HEK293 (cell line): ENCODE measurements around the gene ANOS1.

ENCODE experiments used
- CTCF ChIA-PET: fragments of 350-600 bp; formaldehyde crosslinking; extraction: SDS; loops from one replicate; lab custom pipeline; 2021; ENCODE audit warnings: antibody characterized with exemption; lab: Yijun Ruan, JAX
- POLR2A ChIA-PET: fragments of 300-600 bp; formaldehyde crosslinking; extraction: SDS; loops from one replicate; lab custom pipeline; 2020; ENCODE audit warnings: antibody characterized with exemption, inconsistent platforms; lab: Yijun Ruan, JAX
- H3K27ac ChIP-seq: fragments of 200-500 bp; sonication (Bioruptor generic); 2 replicates; pipeline ENCODE4 v1.5.1; 2014; ENCODE audit warnings: low read depth, low read length, control low read depth, inconsistent platforms; ENCODE audit errors: extremely low read depth
- H3K36me3 ChIP-seq, 2 experiments: fragments of 200-500 bp in 1 of 2; sonication (Bioruptor generic) in 1 of 2; 1 replicate in 1 of 2; 2 replicates in 1 of 2; pipeline ENCODE4 v1.5.1; 2014 to 2017; ENCODE audit warnings: inconsistent platforms in 2 of 2, low read length in 2 of 2; ENCODE audit not compliant: control insufficient read depth in 2 of 2, insufficient read depth in 1 of 2
- H3K4me1 ChIP-seq: fragments of 200-500 bp; sonication (Bioruptor generic); 2 replicates; pipeline ENCODE4 v1.5.1; 2014; ENCODE audit warnings: mild to moderate bottlenecking, low read length, inconsistent platforms; ENCODE audit not compliant: control insufficient read depth, insufficient read depth
- H3K4me3 ChIP-seq: 2 replicates; pipeline ENCODE4 v1.5.1; 2011; ENCODE audit warnings: low read depth, mild to moderate bottlenecking, control low read depth, low read length, moderate library complexity
- H3K9me3 ChIP-seq: fragments of 200-500 bp; sonication (Bioruptor generic); 2 replicates; pipeline ENCODE4 v1.5.1; 2014; ENCODE audit warnings: low read depth, low read length, inconsistent platforms; ENCODE audit not compliant: control insufficient read depth, insufficient read depth
- KLF10 ChIP-seq: fragments of 450-650 bp; IDR thresholded peaks from 2 replicates; pipeline ENCODE4 v1.5.1; 2018; ENCODE audit warnings: missing biosample characterization, mild to moderate bottlenecking, missing genetic modification characterization
- KLF7 ChIP-seq: fragments of 450-650 bp; formaldehyde crosslinking; IDR thresholded peaks from 2 replicates; pipeline ENCODE4 v1.5.1; 2016; ENCODE audit warnings: missing biosample characterization, missing genetic modification characterization, borderline replicate concordance
- PBX3 ChIP-seq: sonication (generic); formaldehyde crosslinking; IDR thresholded peaks from 2 replicates; pipeline ENCODE4 v1.8.1; 2022; ENCODE audit warnings: mild to moderate bottlenecking, moderate library complexity, missing genetic modification reagents
- PRDM6 ChIP-seq: fragments of 450-650 bp; formaldehyde crosslinking; IDR thresholded peaks from 2 replicates; pipeline ENCODE4 v1.5.1; 2017; ENCODE audit warnings: missing biosample characterization, missing genetic modification characterization
- REST ChIP-seq: fragments of 450-650 bp; formaldehyde crosslinking; IDR thresholded peaks from 2 replicates; pipeline ENCODE4 v1.5.1; 2016; ENCODE audit warnings: missing biosample characterization, missing genetic modification characterization
- SP3 ChIP-seq: fragments of 450-650 bp; formaldehyde crosslinking; IDR thresholded peaks from 2 replicates; pipeline ENCODE4 v1.5.1; 2016; ENCODE audit warnings: missing biosample characterization, missing genetic modification characterization
- ZIC2 ChIP-seq: fragments of 450-650 bp; formaldehyde crosslinking; IDR thresholded peaks from 2 replicates; pipeline ENCODE4 v1.5.1; 2016; ENCODE audit warnings: missing biosample characterization, missing genetic modification characterization
- ZNF10 ChIP-seq: fragments of 450-650 bp; formaldehyde crosslinking; IDR thresholded peaks from 2 replicates; pipeline ENCODE4 v1.5.1; 2017; ENCODE audit warnings: missing biosample characterization, missing genetic modification characterization
- ZNF140 ChIP-seq: fragments of 450-650 bp; formaldehyde crosslinking; IDR thresholded peaks from 2 replicates; pipeline ENCODE4 v1.5.1; 2016; ENCODE audit warnings: missing biosample characterization, missing genetic modification characterization
- ZNF146 ChIP-seq: fragments of 450-650 bp; formaldehyde crosslinking; IDR thresholded peaks from 2 replicates; pipeline ENCODE4 v1.5.1; 2016; ENCODE audit warnings: missing biosample characterization, missing genetic modification characterization
- ZNF223 ChIP-seq: fragments of 450-650 bp; formaldehyde crosslinking; IDR thresholded peaks from 2 replicates; pipeline ENCODE4 v1.5.1; 2016; ENCODE audit warnings: missing biosample characterization, missing genetic modification characterization
- ZNF335 ChIP-seq: fragments of 450-650 bp; formaldehyde crosslinking; conservative IDR thresholded peaks from 2 replicates; pipeline ENCODE4 v1.5.1; 2016; ENCODE audit warnings: missing biosample characterization, missing genetic modification characterization
- ZNF366 ChIP-seq: fragments of 450-650 bp; formaldehyde crosslinking; conservative IDR thresholded peaks from 2 replicates; pipeline ENCODE4 v1.5.1; 2016; ENCODE audit warnings: missing biosample characterization, missing genetic modification characterization
- ZNF37A ChIP-seq: fragments of 450-650 bp; IDR thresholded peaks from 2 replicates; pipeline ENCODE4 v1.5.1; 2018; ENCODE audit warnings: missing biosample characterization, missing genetic modification characterization
- ZNF423 ChIP-seq: fragments of 450-650 bp; formaldehyde crosslinking; IDR thresholded peaks from 2 replicates; pipeline ENCODE4 v1.5.1; 2016; ENCODE audit warnings: missing biosample characterization, missing genetic modification characterization
- ZNF426 ChIP-seq: fragments of 450-650 bp; formaldehyde crosslinking; IDR thresholded peaks from 2 replicates; pipeline ENCODE4 v1.5.1; 2017; ENCODE audit warnings: missing biosample characterization, missing genetic modification characterization, mild to moderate bottlenecking, inconsistent platforms, moderate library complexity
- ZNF488 ChIP-seq: fragments of 450-650 bp; formaldehyde crosslinking; IDR thresholded peaks from 2 replicates; pipeline ENCODE4 v1.5.1; 2016; ENCODE audit warnings: missing biosample characterization, missing genetic modification characterization
- ZNF560 ChIP-seq: fragments of 450-650 bp; formaldehyde crosslinking; IDR thresholded peaks from 2 replicates; pipeline ENCODE4 v1.5.1; 2017; ENCODE audit warnings: missing biosample characterization, missing genetic modification characterization, borderline replicate concordance
- ZNF571 ChIP-seq: fragments of 450-650 bp; formaldehyde crosslinking; IDR thresholded peaks from 2 replicates; pipeline ENCODE4 v1.5.0; 2017; ENCODE audit warnings: missing biosample characterization, missing genetic modification characterization
- ZNF639 ChIP-seq: fragments of 450-650 bp; formaldehyde crosslinking; IDR thresholded peaks from 2 replicates; pipeline ENCODE4 v1.5.1; 2016; ENCODE audit warnings: missing biosample characterization, missing genetic modification characterization
- ZNF664 ChIP-seq: fragments of 450-650 bp; formaldehyde crosslinking; IDR thresholded peaks from 2 replicates; pipeline ENCODE4 v1.5.1; 2016; ENCODE audit warnings: missing biosample characterization, missing genetic modification characterization
- ZNF701 ChIP-seq: fragments of 450-650 bp; formaldehyde crosslinking; IDR thresholded peaks from 2 replicates; pipeline ENCODE4 v1.5.1; 2016; ENCODE audit warnings: missing biosample characterization, missing genetic modification characterization
- ZNF777 ChIP-seq: fragments of 450-650 bp; formaldehyde crosslinking; IDR thresholded peaks from 2 replicates; pipeline ENCODE4 v1.5.1; 2017; ENCODE audit warnings: missing biosample characterization, missing genetic modification characterization, borderline replicate concordance
- ZNF792 ChIP-seq: fragments of 450-650 bp; formaldehyde crosslinking; IDR thresholded peaks from 2 replicates; pipeline ENCODE4 v1.5.1; 2016; ENCODE audit warnings: missing biosample characterization, missing genetic modification characterization
- ZSCAN5A ChIP-seq: fragments of 450-650 bp; formaldehyde crosslinking; IDR thresholded peaks from 2 replicates; pipeline ENCODE4 v1.5.1; 2016; ENCODE audit warnings: missing biosample characterization, missing genetic modification characterization
- ZXDB ChIP-seq: fragments of 450-650 bp; formaldehyde crosslinking; IDR thresholded peaks from 2 replicates; pipeline ENCODE4 v1.5.1; 2016; ENCODE audit warnings: missing biosample characterization, missing genetic modification characterization

Gene ANOS1

GRCh38 chrX:8704184-8704583 lies 27.8 kb downstream of the ANOS1 start:
- no peaks in the 10 kb centered on the region for H3K36me3 ChIP-seq
- H3K4me3 ChIP-seq: no peak overlapping the region
- TF ChIP-seq ZNF223 (tag by site-specific recombination) (no peak), ZNF792 (no peak), ZSCAN5A (tag by site-specific recombination) (no peak), ZNF488 (tag by site-specific recombination) (no peak), ZNF571 (tag by site-specific recombination) (no peak), ZNF366 (tag by site-specific recombination) (no peak), ZNF426 (tag by site-specific recombination) (no peak), ZNF37A (tag by site-specific recombination) (no peak), ZNF701 (tag by site-specific recombination) (no peak), ZNF560 (tag by site-specific recombination) (no peak), ZNF140 (tag by site-specific recombination) (no peak), SP3 (no peak), ZNF335 (tag by site-specific recombination) (no peak), KLF7 (no peak), PRDM6 (tag by site-specific recombination) (no peak)
- TF ChIP-seq, all 188 proteins: peak for 0
- H3K27ac ChIP-seq: no peak overlapping the region
- ChIA-PET CTCF (no interaction called here), POLR2A (no interaction called here)
- H3K9me3 ChIP-seq: no peaks in the 10 kb centered on the region
- no peaks in the 10 kb centered on the region for H3K4me1 ChIP-seq

- Histone ChIP-seq H3K4me1 (no peaks in the 10 kb centered on the region), H3K27ac (no peak overlapping the region), H3K4me3 (no peak overlapping the region), H3K9me3 (no peaks in the 10 kb centered on the region), H3K36me3 (no peaks in the 10 kb centered on the region)
- CTCF ChIA-PET: no interaction called here
- POLR2A ChIA-PET: no interaction called here
- TF ChIP-seq KLF10 (tag by site-specific recombination) (no peak), ZXDB (tag by site-specific recombination) (no peak), PBX3 (CRISPR knock-in tag) (no peak), ZNF777 (tag by site-specific recombination) (no peak), ZNF664 (tag by site-specific recombination) (no peak), ZIC2 (tag by site-specific recombination) (no peak), REST (no peak), ZNF639 (no peak), ZNF10 (tag by site-specific recombination) (no peak), ZNF423 (tag by site-specific recombination) (no peak), ZNF146 (tag by site-specific recombination) (no peak), ZSCAN5A (tag by site-specific recombination) (no peak)
Measured at GRCh38 chrX:8692871-8693270, 39.1 kb downstream of the ANOS1 start.
